DMS114 treated with DMSO at 0.1 percent for 48 hours (cell line): ENCODE results near the gene APLNR.

Experiments
- DNase-seq: peaks from one replicate; lab custom pipeline; 2025; ENCODE audit not compliant: unreplicated experiment; lab: John Stamatoyannopoulos, UW

The APLNR gene

DNA sequence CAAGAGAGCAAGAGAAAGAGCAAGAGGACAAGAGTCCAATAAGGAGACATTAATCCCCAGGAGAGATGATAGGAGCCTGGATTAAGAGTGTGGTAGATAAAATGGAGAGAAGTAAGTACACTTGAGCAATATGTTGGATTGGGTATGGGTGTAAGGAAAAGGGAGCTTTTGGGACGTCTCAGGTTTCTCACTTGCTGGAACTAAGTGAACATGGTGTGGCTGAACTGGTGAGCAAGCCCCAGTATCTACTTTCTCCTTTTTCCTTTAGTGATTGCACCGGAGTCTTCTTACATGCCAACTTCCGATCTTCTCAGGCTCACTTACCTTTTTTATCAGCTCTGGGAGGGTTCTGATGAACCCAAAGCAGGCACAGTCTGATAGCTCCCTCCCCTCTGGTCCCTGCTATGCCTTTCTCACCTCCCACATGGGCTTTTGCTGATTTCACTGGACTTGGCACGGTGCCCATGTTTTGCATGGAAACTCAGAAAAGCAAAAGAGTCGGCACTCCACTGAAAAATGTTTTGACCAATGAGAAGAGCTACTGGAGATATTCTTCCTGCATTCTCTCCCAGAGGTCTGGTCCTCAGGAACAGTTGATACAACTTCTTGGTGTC lies 14.5 kb upstream of the APLNR start:
- no peak for DNase-seq

DNA sequence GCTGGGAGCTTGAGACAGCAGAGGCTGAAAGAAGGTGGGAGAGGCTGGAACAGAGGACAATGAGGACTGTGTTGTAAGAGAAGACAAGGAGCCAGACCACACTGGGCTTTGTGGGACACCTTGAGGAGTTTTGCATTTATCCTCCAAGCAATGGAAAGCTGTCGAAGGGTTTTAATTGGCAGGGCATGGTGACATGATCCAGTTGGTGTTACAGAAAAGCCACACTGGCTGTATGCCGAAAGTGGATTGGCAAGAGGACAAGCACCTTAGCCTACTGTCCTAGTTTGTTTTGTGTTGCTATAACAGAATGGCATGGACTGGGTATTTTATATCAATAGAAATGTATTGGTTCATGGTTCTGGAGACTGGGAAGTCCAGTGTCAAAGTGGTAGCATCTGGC lies 14.0 kb upstream of the APLNR start:
- DNase-seq, result no peak

DNA sequence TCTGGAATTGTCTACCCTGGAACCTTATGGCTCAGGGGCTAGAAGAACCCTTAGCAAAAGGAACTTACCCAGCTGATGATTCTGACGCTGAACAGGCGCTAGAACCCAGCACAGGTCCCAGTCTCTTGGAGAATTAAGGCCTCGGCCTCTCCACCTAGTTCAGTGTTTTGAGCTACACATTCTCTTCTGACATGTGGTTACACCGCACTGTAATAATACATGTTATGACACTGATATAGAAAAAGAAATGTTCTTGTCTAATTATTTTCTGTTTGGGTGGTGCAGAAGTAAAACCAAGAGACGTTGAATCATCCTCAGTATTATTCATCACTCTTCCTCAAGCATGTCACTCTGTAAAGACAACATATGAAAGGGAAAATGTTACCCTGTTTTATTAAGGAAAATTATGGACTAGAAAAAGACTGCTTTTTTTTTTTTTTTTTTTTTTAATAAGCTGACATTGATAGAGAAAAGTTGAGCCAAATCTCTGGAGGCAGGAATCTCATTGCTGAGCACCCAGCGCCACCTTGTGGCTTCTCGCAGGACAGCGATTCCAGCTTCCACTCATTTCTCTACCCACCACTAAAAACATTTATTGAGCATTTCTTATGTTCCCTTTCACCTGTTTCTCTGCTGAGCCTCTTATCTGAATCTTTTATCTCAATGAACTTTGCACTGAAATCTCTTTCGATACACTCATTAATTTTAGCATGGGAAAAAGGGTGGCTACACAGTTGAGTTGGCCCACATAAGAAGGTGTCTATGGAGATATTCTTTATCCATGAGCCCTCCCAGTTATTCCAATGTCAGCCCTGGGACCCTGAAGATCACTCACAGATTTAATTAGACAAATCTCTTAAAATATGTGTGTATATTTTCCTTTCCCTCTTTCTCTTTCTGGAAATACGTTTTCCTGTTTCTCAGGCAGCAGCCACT lies 12.6 kb upstream of the APLNR start:
- DNase-seq, result peak; percentile 4

DNA sequence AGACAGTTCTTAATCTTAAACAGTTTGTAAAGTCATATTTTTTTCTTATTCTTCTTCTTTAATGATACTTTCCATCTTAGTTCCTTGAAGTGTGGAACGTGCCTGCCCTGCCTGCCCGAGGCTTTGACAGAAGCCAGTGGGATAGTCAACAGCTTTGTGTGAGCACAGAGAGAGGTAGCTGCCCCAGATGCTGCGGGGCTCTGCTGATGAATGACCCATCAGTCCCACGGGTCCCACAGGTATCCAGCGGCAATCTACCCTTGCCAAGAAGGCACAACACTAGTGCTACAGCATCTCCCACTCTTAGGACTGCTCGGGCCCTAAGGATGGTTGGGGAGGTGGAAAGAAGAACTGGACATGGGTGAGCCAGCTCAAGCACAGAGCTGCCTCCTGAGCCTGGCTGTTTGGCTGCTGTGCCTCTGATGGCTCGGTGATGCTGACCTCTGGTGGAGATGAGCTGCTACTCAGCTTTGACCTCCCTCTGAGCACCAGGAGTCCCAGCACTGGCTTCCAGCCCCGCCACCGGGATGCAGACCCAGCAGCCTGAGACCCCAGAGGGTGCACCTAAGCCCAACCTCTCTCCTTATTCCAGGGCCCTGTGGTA lies 11.8 kb upstream of the APLNR start:
- DNase-seq, result peak; percentile 13

DNA sequence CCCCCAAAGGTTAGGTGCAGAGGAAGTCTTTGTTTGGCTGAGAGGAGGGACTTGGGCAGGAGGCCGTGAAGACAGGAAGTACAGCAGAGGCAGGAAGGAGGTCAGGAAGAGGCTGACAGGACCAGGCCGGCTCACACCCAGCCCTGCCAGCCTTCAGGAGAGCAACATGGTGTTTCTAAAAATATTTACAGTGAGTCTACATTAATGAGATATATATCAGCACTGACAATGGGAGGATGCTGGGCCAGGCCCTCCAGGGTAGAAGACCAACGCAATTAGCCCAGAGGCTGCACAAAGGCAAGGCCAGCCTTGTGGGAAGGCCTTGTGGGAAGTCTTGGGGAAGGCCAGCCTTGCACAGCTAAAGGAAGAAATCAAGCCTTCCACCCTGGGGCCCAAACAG lies 7.9 kb upstream of the APLNR start:
- no peak for DNase-seq

DNA sequence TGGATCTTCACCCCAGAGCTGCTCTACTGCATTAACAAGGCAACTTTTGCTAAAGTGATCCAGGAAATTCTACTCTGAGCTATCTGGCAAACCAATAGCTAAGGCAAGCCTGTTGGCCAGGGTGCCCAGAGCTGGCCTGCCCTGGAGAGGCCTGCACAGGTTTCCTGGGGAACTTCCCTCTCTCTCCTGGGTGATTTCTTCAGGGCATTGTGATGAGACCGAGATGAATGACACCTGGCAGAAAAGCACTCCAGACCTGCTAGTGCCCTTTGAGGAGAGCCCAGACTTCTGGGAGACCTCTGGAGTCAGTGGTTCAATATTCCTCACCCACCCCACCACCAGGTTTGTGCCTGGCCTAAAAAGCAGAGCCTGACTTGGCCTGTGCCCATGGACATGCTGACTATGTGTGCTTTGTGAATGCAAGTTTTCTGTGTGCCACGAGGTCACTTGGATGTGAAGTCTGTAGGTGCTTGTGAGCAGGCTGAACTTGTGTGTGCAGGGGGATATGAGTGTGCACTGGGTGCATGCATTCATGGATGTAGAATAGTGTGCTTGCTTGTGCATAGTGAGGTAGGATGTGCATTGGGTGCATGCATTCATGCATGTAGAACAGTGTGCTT lies 4.4 kb upstream of the APLNR start:
- DNase-seq, result no peak

DNA sequence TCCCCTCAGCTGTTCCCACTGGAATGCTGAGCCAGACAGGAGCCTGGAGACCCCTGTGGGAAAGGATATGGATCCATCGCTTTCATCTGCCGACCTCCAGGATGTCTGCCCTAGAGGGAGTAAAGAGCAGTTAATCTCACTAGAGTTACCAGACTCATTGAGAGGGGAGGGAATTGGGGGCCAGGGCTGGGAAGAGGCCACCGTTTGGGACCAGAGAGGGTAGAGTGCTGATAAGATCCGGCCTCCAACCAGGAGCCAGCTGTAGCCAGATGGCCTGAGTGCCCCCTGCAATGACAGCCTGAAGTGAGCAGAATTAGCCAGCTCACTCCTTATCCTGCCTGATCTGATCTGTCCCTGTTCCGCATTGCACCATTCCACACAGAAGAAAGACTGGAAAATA lies 3.7 kb upstream of the APLNR start:
- no peak for DNase-seq

DNA sequence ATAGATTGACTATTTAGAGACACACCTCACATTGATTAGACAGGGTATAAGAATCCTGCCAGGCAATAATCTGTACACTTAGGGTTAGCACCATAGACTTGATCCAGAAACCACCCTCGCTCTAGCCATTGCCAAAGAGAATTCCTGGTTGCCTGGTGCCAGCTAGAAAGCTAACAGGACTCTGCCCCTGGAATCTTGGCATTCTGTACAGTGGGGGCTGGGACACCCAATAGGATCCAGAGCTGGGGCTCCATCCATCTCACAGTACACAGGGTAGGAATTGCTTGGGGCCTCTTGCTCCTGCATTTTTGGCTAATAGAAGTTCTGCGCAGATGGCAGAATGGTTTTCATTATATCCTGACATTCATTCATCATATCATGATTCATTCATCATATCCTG lies 3.0 kb upstream of the APLNR start:
- no peak for DNase-seq

DNA sequence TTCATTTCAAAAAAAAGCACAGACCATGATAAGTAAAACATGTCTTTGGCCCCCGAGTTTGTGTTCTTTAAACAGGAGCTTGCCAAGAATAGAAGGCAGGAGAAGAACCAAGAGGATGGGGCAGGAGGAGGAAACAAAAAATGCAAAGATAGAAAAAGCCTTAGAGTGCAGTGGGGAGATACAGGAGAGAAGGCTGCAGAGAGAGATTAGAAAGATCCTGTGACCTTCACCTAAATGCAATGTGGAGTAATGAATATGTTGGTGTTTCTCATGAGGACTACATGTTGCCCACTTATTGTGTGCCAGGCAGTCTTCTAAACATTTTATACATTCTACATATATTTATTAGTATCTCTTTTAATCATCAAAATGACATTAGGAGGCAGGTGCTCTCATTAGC lies 2.3 kb upstream of the APLNR start:
- no peak for DNase-seq

DNA sequence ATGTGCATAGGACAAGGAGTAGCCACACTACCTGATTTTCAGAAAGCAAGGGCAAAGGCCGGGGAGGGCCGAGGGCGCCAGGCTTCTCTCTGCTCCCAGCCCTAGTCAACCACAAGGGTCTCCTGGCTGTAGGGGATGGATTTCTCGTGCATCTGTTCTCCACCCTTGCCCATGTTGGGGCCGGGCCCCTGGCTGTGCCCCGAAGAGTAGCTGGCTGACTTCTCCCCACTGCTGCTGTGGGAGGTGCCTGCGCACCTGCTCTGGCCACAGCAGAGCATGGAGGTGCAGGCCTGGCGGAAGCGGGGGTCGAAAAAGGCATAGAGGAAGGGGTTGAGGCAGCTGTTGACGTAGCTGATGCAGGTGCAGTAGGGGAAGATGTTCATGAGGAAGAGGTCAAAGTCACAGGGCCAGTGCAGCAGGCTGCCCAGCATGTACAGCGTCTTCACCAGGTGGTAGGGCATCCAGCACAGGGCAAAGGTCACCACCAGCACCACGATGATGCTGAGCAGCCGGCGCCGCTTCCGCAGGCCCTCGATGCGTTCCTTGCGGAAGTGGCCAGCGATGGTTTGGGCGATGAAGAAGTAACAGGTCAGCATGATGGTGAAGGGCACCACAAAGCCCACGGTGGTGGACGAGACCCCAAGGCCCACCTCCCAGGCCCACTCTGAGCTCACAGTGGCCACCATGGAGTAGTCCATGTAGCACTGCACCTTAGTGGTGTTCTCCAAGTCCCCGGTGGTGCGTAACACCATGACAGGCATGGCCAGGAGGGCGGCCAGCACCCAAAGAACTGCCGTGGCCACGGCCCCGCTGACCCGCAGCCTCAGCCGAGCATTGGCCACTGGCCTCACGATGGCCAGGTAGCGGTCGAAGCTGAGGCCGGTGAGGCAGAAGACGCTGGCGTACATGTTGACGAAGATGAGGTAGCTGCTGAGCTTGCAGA lies 1.0 kb downstream of the APLNR start:
- DNase-seq, result no peak

DNA sequence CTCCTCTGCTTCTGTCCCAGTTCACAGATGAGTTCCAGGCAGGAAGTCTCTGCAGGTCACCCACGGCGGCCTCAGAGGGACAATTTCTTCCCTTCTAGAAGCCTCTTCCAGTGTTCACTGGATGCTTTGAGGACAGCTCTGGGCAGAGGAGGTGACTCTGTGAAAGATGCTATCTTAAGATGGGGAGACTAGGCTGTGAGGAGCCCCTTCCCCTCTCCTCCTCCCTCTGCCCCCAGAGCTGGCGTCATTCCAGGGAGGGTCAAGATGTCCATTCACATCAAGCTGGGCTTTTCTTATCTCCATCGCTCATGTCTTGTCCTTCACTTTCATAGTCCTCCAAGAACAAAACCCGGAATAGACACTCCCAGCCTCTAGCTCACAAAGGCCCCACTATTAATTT lies 3.3 kb downstream of the APLNR start:
- no peak for DNase-seq

- no peak for DNase-seq
Observed at GRCh38 chr11:57231539-57232253, 5.4 kb downstream of the APLNR start.

DNA sequence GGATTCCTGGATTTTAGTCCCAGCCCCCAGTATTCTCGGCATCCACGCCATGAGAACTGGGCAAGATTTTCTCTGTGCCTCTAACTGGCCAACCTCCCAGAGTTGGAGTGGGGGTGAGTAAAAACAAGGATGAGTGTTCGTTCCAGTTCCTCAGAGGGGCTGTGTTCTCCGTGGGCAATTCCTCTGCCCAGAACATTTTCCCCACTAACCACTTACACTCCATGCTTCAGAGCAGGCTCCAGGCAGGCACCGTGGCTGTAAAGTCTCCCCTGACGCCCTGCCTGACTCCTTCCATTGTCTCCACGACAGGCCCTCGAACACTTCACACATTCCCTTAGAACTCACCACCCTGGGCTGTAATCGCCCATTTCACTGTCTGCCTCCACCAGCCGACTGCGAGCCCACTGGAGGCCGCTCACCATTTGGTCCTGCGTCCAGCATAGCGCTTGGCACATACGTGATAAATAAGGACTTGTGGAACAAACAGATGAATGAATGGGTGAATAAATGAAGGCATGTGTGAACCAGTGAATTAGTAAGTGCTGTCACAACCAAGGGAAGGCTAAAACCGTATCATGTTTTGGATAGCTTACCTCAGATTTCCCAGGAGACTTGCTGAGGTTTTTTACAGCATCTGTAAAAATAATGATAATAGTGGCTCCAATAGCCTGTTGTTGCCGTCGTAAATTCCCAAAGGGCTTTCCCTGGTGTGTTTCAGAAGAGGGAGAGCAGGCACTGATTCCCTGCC lies 6.1 kb downstream of the APLNR start:
- no peak for DNase-seq

DNA sequence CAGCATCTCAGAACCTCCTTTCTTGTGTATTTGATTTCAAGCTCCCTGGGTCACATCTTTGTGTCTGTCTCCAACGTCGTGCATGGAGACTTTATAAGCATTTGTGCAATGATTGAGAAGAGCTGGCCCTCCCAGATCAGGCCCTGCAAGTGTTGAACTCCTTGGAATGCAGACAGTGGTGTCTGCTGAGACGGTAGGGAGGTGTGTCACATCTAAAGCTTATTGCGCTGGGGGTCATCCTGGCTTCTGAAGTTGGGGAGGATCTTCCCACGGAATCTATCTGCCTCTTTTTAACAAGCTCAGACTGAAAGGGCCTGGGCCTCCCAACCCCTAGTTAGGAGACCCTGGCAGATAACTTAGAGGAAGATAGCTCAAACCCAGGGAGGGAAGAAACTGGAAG lies 6.7 kb downstream of the APLNR start:
- no peak for DNase-seq

DNA sequence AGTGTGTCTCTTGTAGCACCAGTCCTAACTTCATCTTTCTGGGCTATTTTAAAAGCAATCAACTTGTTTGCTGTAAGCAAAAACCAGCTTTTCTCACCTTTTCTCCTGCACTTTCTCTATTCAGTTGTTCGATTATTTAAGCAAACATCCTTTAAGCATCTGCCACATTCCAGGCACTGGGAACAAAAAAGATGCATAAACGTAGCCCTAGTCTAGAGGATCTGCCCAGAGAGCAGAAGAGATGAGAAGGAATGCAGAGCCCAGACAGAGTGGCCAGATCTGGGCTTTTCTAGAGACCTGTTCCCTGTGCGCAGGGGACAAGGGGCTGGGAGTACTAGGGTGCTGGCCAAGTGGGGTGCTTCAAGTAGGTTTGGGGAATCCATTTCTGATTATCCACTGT lies 8.4 kb downstream of the APLNR start:
- no peak for DNase-seq

DNA sequence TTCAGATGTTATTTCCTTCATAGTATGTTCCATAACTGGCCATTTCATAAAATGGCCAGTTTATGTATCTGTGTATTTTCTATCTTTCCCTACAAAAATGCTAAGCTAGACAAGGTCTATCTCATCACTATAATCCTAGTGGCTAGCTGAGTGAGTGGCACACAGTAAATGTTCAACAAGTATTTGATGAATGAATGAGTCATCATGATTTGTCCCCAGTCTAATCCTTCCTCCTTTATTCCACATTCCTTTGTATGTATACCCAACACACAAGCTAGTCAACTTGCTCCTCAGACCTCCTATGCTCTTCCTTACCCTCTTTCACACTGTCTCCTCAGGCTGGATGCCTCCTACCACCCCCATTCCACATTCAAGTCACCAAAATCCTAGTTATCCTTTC lies 12.5 kb downstream of the APLNR start:
- no peak for DNase-seq

DNA sequence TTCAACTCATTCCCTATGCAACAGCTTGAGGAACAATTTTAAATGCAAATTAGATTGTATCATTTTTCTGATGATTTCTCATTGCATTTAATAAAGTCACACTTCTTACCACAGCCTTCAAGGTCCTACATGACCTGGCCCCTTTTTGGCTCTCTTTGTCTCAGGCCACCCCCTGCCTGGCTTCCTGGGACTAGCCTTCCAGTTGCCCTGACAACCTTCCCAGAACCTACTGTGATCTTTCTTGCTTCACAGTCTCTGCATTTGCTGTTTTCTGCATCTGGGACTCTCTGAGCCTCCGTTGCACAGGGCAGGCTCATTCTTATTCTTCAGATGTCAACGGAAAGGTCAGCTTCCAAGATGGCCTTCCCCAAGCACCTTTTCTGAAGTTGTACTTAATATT lies 12.9 kb downstream of the APLNR start:
- no peak for DNase-seq

GRCh38 chr11:57223601-57224000 lies 13.4 kb downstream of the APLNR start:
- no peak for DNase-seq

DNA sequence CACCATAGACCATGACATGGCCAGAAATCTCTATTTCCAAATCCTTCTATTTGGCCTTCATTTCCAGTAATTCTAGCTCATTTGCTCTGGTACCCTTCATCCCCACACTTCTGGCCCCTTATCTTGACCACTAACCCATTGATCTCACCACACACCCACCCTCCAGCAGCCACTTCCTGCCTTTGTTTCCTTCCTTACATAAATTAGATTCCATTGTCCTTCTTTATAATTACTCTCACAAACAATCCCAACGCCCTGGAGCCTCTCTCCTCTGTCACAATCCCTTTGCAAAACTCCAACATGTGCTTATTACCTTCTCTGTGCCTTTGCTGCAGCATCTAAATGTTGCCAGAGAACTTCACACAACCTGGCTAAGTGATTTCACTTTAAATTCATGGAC lies 14.8 kb downstream of the APLNR start:
- DNase-seq, result no peak
